CD4-positive, alpha-beta T cell treated with Interleukin-17A for 1 hour (primary cell): Measurements from ENCODE around the gene LSM4.

ENCODE experiments used
- DNase-seq: peaks from one replicate; pipeline ENCODE4 v3.0.0-alpha.2; 2020

Gene LSM4

GRCh38 chr19:18290302-18291018, 32.4 kb downstream of the LSM4 start:
- DNase-seq: peak; percentile 94

- DNase-seq: no peak
These were observed 33.2 kb downstream of the LSM4 start for GRCh38 chr19:18289471-18290301.

- DNase-seq: no peak
These were observed 34.8 kb downstream of the LSM4 start for GRCh38 chr19:18287836-18288772.

GRCh38 chr19:18286973-18287635, 35.8 kb downstream of the LSM4 start:
- no peak for DNase-seq

GRCh38 chr19:18284712-18285360, 38.0 kb downstream of the LSM4 start:
- peak; percentile 52 for DNase-seq

- DNase-seq: no peak
These were observed 39.5 kb downstream of the LSM4 start for GRCh38 chr19:18283338-18283737.

GRCh38 chr19:18282788-18283141, 40.1 kb downstream of the LSM4 start:
- peak; percentile 57 for DNase-seq

- no peak for DNase-seq
These were observed 40.7 kb downstream of the LSM4 start for GRCh38 chr19:18282021-18282787.

GRCh38 chr19:18281082-18282020, 41.5 kb downstream of the LSM4 start, which contains the start of gene JUND:
Gene JUND, minus strand, starts transcription at chr19:18281622. Its CDS starts 138 bp downstream, at chr19:18281484.
- DNase-seq: peak; percentile 98

- DNase-seq: peak; percentile 86
These were observed 42.4 kb downstream of the LSM4 start for GRCh38 chr19:18280247-18281081.

GRCh38 chr19:18279516-18280246, 43.2 kb downstream of the LSM4 start:
- peak; percentile 95 for DNase-seq

- no peak for DNase-seq
These were observed 43.7 kb downstream of the LSM4 start for GRCh38 chr19:18279266-18279515.

- peak; percentile 75 for DNase-seq
These were observed 44.2 kb downstream of the LSM4 start for GRCh38 chr19:18278521-18279265.

GRCh38 chr19:18274781-18275356, 48.0 kb downstream of the LSM4 start:
- peak; percentile 57 for DNase-seq

GRCh38 chr19:18274219-18274780, 48.6 kb downstream of the LSM4 start, which contains the start of gene IQCN:
Gene IQCN, minus strand, starts transcription at chr19:18274452. Its CDS starts 4,974 bp downstream, at chr19:18269478.
- DNase-seq: peak; percentile 72

- peak; percentile 51 for DNase-seq
These were observed 49.2 kb downstream of the LSM4 start for GRCh38 chr19:18273561-18274218.
